Panc1 (cell line): ENCODE measurements around the gene UBE2L5. TPM values are rescaled to one million over a fixed set of nuclear protein-coding genes. Genes with fewer than 3 reads are reported as not detected.

Experiments
- ATAC-seq: fragments of 200-7000 bp; cut with Tn5 transposase; 2 replicates; pipeline ENCODE4 v1.9.1; 2020; ENCODE audit warnings: mild to moderate bottlenecking, moderate library complexity
- BruUV-seq: library from RNA; stranded (reverse); fragments of 400-500 nt; replicated peaks from 2 replicates; lab custom pipeline; 2021; lab: Mats Ljungman, UMichigan
- CTCF ChIA-PET: fragments of 300-600 bp; sonication (Branson Sonifier 250); formaldehyde crosslinking; loops from one replicate; lab custom pipeline; 2022; ENCODE audit warnings: antibody characterized with exemption; lab: Charles Lee
- POLR2A ChIA-PET: fragments of 300-600 bp; sonication (Branson Sonifier 250); formaldehyde crosslinking; loops from one replicate; lab custom pipeline; 2022; ENCODE audit warnings: antibody characterized with exemption; lab: Charles Lee
- DNase-seq: peaks from one replicate; pipeline ENCODE4 v3.0.0-alpha.2; 2010; ENCODE audit warnings: low read depth, low spot score
- H3K27ac ChIP-seq: 2 replicates; pipeline ENCODE4 v1.5.1; 2011; ENCODE audit warnings: mild to moderate bottlenecking, low read length, inconsistent platforms
- H3K27me3 ChIP-seq: fragments of 200-500 bp; sonication (Bioruptor generic); 2 replicates; pipeline ENCODE4 v1.6.0; 2014; ENCODE audit warnings: low read length, inconsistent platforms; ENCODE audit not compliant: control insufficient read depth, insufficient read depth
- H3K36me3 ChIP-seq: fragments of 200-500 bp; sonication (Bioruptor generic); 2 replicates; pipeline ENCODE4 v1.5.1; 2014; ENCODE audit warnings: inconsistent platforms, mild to moderate bottlenecking, low read length, moderate library complexity; ENCODE audit not compliant: control insufficient read depth, insufficient read depth
- H3K4me1 ChIP-seq: 2 replicates; pipeline ENCODE4 v1.5.1; 2011; ENCODE audit warnings: inconsistent platforms, mild to moderate bottlenecking, low read length, moderate library complexity; ENCODE audit not compliant: control insufficient read depth, insufficient read depth
- H3K4me3 ChIP-seq, 2 experiments: 2 replicates each; pipeline ENCODE4 v1.5.1; 2011 to 2012; ENCODE audit warnings: low read depth in 2 of 2, low read length in 2 of 2, mild to moderate bottlenecking in 2 of 2, inconsistent platforms in 1 of 2, moderate library complexity in 1 of 2
- H3K9me3 ChIP-seq: fragments of 200-500 bp; sonication (Bioruptor generic); 2 replicates; pipeline ENCODE4 v1.5.1; 2014; ENCODE audit warnings: low read depth, mild to moderate bottlenecking, inconsistent platforms, low read length, moderate library complexity; ENCODE audit not compliant: control insufficient read depth, insufficient read depth
- CTCF ChIP-seq: fragments of 450-650 bp; IDR thresholded peaks from 2 replicates; pipeline ENCODE4 v1.5.1; 2017; ENCODE audit warnings: mild to moderate bottlenecking
- POLR2AphosphoS5 ChIP-seq: IDR thresholded peaks from 2 replicates; pipeline ENCODE4 v1.6.1; 2012; ENCODE audit warnings: mild to moderate bottlenecking, low read depth, low read length, moderate library complexity
- REST ChIP-seq, 2 experiments: IDR thresholded peaks; 2 replicates each; pipeline ENCODE4 v1.6.1; 2011 to 2012; ENCODE audit warnings: low read depth in 2 of 2, control low read depth in 1 of 2, low read length in 1 of 2, mild to moderate bottlenecking in 1 of 2, moderate library complexity in 1 of 2; ENCODE audit not compliant: insufficient read depth in 1 of 2
- SIN3A ChIP-seq: IDR thresholded peaks from 2 replicates; pipeline ENCODE4 v1.6.1; 2012; ENCODE audit warnings: low read depth, mild to moderate bottlenecking, low read length, moderate library complexity, borderline replicate concordance; ENCODE audit not compliant: insufficient read depth
- TCF7L2 ChIP-seq: IDR thresholded peaks from 2 replicates; pipeline ENCODE4 v1.6.1; 2011; ENCODE audit warnings: mild to moderate bottlenecking, low read depth, low read length, inconsistent platforms
- in situ Hi-C: cut with HindIII; loops from 2 replicates; pipeline ENCODE4 v1.10.0; 2016; ENCODE audit warnings: low sequenced_read_pairs, low pct_unique_long_range_greater_than_20kb
- intact Hi-C: fragments of 100-400 bp; cut with micrococcal nuclease; formaldehyde crosslinking; loops from one replicate; pipeline ENCODE4 v1.10.0; 2022; ENCODE audit not compliant: unreplicated experiment
- total RNA-seq: library from RNA; stranded (reverse); gene quantifications from one replicate; pipeline ENCODE4 v1.2.1, GENCODE V29; 2021; ENCODE audit not compliant: unreplicated experiment

UBE2L5 gene
- total RNA-seq, 1 experiment from 2014 or later, result not detected

GRCh38 chr13:30404207-30404606 is 18.1 kb upstream of the UBE2L5 start:
- no peaks in the 10 kb centered on the region for H3K36me3 ChIP-seq
- ChIA-PET POLR2A (no interaction called here), CTCF (no interaction called here)
- no peak for TF ChIP-seq POLR2AphosphoS5
- no peak for TF ChIP-seq CTCF
- no peak for TF ChIP-seq TCF7L2
- TF ChIP-seq REST (IDR thresholded peaks at IDR 0.05; ENCODE audit: insufficient read depth in 1 of 2, low read depth in 2 of 2, low read length in 1 of 2), result no peak
- TF ChIP-seq SIN3A, result no peak
- no peak for ATAC-seq
- peaks cover 5% of the 10 kb centered on the region for H3K4me1 ChIP-seq
- DNase-seq, result no peak
- intact Hi-C loops, result no loop called here
- BruUV-seq, result no TSS peak
- in situ Hi-C loops, result no loop called here
- no peak overlapping the region for H3K4me3 ChIP-seq
- H3K27me3 ChIP-seq, result no peaks in the 10 kb centered on the region
- no peak overlapping the region for H3K27ac ChIP-seq
- H3K9me3 ChIP-seq, result no peaks in the 10 kb centered on the region

GRCh38 chr13:30406779-30407416 is 15.4 kb upstream of the UBE2L5 start:
- Histone ChIP-seq H3K4me1 (peaks cover 7% of the 10 kb centered on the region), H3K9me3 (no peaks in the 10 kb centered on the region), H3K36me3 (no peaks in the 10 kb centered on the region), H3K27ac (no peak overlapping the region), H3K4me3 (no peak overlapping the region), H3K27me3 (no peaks in the 10 kb centered on the region)
- CTCF ChIA-PET, result no interaction called here
- no peak for DNase-seq
- BruUV-seq, result no TSS peak
- in situ Hi-C loops (no loop called here), intact Hi-C loops (no loop called here)
- POLR2A ChIA-PET, result interaction anchor here (0.7 kb wide), 1 partner anchor 12 kb away, joined by 5 read pairs; no protein-coding TSS in a partner anchor
- ATAC-seq, result no peak
- TF ChIP-seq REST (IDR thresholded peaks at IDR 0.05; ENCODE audit: insufficient read depth in 1 of 2, low read depth in 2 of 2, low read length in 1 of 2) (no peak), POLR2AphosphoS5 (no peak), TCF7L2 (no peak)
